ENCODE measurements around the gene PIGK.
"Not testable (repeated sequence)": the region's sequence is repeated elsewhere in the genome, so short reads cannot be mapped to it uniquely, and the experiment has no call there.

The PIGK gene

DNA sequence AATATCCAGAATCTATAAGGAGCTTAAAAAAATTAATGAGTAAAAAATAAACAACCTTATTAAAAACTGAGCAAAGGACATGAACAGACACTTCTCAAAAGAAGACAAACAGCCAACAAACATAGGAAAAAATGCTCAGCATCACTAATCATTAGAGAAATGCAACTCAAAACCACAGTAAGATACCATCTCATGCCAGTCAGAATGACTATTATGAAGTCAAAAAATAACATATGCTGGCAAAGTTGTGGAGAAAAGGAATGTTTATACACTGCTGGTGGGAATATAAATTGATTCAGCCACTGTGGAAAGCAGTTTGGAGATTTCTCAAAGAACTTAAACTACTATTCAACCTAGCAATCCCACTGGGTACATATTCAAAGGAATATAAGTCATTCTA, 25.3 kb downstream of the PIGK start:
- DNase-seq (ENCODE audit: low read depth), result no peak

DNA sequence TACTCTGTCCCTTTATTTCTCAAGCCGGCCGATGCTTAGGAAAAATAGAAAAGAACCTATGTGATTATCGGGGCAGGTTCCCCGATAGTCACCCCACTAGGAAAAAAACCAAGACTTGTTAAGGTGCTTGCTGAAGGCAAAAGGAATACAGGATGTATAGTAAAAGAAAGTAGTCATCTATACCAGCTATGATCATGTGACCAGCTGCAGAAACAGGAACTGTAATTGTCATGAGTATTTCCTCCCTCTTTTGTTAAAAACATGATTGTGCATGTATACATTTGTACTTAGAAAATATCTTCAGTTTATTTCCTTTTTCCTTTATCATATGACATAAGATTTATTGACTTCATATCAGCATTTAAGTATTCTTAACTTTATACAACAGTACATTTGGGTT, 30.5 kb downstream of the PIGK start:
- DNase-seq (ENCODE audit: low read depth), result no peak

DNA sequence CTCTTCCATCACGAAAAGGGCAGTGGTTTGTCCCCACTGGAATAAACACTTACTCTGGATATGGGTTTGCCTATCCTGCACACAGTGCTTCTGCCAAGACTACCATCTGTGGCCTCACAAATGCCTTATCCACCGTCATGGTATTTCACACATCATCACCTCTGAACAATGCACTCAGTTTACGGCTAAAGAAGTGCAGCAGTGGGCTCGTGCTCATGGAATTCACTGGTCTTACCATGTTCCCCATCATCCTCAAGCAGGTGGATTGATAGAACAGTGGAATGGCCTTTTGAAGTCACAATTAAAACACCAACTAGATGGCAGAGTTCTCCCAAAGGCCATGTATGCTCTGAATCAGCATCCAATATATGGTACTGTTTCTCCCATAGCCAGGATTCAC, 32.3 kb downstream of the PIGK start:
- DNase-seq (ENCODE audit: low read depth), result not testable (repeated sequence)

DNA sequence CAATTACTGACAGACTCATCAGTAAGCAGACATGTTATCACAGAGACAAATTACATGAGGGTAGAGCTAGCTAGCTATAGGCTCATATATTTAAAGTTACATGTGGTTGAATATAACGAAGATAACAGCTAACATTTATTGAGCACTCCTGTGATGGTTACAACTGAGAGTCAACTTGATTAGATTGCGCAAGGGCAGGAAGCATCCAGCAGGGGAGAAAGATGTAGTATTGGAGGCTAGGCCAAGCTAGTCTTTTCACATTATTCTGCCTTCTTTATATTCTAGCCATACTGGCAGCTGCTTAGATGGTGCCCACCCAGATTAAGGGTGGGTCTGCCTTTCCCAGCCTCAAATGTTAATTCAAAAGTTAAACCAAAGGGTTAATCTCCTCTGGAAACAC, 37.1 kb downstream of the PIGK start:
- no peak for DNase-seq (ENCODE audit: low read depth)

DNA sequence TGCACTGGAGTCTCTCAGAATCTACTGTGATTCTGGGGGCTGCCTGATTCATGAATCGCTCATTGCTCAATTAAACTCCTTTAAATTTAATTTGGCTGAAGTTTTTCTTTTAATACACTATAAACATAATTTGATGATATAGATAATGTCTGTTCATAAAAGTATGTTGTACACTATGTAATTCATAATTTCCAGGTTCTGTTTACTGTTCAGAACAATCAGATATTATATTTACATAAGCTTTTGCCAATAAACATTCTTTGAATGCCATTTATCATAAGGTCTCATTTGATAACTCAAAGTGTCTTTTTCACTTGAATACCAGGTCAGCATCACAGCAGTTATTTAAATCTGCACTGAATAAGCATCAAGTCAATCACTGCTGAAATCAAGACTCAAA, 39.6 kb downstream of the PIGK start:
- no peak for DNase-seq (ENCODE audit: low read depth)

DNA sequence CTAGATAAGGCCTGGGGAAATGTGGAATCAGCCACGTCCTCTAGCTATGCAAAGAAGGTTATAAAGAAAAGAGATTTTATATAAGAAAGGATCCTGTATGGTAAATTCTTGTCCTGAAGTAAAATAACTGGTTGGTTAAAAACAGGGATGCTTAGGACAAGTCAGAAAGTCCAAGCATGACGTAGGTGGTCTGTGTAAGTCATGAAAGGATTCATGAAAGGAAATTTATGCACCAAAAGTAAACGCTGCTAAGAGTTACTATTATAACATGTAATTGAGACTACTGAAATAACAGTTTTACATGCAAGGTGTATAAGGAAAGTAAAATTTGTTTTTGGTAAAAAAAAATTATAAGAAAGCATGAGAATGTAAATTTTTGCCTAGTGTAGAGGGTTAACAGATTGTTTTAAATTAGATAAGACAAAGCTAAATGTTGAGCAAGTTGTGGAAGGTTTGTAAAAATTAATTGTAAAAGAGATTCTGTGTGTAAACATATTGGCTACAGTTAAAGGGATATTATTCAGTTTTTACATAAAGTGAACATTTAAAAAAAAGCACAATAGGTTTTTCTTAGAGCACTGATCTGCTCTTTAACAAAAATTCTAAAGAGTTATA, 43.9 kb downstream of the PIGK start:
- no peak for DNase-seq (ENCODE audit: low read depth)

DNA sequence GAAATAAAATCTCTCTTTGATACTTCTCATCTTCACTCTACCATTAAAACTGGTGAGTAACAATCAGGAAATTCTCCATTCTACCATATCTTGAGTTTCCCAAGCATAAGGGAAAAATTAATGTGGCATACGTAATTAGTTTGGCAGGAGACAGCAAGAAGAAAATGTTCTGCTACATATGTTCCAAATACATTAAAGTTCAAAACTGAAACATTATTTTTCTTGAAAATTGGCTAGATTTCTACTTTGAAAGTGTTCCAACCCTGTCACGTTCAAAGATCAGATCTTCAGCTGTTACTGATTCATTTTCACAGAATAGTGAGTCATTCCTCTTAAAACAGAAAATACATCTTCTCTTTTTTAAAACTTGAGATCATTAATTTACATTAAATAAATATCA, 48.5 kb downstream of the PIGK start:
- DNase-seq (ENCODE audit: low read depth), result no peak

DNA sequence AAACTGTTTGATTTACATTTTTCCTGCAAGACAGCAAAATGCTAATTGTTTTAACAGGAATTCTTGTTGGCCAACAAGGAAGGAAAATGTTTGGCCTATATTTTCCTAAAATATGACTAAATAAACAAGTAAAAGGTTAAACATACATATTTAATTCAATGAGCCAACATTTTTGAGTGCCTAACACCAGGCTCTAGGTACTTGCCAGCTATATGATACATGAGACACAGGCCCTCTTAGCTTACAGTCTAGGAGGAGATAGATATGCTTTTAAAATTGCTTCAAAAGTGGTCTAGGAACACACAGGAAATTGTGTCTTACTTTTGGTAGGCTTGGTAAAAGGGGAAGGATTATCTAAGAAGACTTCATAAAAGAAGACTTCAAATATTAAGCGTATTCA, 50.9 kb downstream of the PIGK start:
- DNase-seq (ENCODE audit: low read depth), result no peak

DNA sequence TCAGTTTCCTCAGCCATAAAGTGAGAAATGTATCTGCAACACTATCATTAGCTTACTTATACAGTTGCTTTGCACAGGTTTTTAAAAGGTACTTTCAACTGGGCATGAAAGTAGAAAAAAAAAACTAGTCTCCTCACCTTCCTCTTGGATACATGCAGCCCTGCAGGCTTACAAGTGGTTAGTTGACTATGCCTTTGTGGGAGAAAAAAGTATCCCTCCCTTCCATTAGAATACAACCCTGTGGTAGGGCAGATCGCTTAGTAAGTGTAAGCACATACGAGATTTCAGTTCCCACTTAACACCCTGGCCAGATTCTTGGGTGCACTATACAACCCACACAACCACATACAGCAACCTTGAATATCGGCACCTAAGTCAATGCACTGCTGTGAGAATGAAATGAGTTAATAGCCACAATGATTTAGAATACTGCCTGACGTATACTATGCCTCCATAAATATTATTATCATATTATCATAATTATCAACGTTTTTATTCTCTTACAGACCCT, 54.7 kb downstream of the PIGK start:
- no peak for DNase-seq (ENCODE audit: low read depth)

DNA sequence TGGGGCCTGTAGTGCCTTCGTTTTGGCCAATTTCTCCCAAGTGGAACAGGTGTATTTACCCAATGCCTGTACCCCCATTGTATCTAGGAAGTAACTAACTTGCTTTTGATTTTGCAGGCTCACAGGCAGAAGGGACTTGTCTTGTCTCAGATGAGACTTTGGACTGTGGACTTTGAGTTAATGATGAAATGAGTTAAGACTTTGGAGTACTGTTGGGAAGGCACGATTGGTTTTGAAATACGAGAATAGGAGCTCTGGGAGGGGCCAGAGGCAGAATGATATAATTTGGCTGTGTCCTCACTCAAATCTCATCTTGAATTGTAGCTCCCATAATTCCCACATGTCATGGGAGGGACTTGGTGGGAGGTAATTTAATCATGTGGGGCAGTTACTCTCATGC, 59.5 kb downstream of the PIGK start:
- DNase-seq (ENCODE audit: low read depth), result not testable (repeated sequence)

DNA sequence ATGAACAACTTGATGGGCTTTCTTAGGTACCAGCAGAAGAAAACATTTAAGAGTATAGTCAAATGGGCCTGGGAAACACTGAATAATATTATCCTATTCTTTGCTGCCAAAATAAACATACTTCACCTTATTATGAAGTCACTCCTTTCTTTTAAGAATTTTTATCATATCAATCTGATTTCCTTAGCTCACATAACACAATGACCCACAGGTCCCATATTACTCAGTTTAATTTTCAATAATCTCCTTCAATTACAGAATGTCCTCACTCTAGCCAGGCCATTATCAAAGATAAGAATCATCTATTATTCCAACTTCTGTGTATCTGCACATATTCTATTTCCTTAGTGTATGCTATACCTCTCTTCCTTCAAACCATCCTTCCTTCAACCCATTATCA, 63.0 kb downstream of the PIGK start:
- DNase-seq (ENCODE audit: low read depth), result no peak

DNA sequence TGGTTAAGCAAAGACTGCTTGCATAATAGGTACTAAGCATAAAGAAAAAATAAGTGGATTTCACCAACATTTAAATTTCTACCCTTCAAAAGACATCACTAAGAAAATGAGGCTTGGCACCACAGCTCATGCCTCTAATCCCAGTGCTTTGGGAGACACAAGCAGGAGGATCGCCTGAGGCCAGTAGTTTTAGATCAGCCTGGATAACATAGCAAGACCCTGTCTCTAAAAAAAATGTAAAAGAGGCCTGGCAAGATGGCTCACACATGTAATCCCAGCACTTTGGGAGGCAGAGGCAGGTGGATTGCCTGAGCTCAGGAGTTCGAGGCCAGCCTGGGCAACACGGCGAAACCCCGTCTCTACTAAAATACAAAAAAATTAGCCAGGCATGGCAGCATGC, 73.0 kb downstream of the PIGK start:
- no peak for DNase-seq (ENCODE audit: low read depth)

DNA sequence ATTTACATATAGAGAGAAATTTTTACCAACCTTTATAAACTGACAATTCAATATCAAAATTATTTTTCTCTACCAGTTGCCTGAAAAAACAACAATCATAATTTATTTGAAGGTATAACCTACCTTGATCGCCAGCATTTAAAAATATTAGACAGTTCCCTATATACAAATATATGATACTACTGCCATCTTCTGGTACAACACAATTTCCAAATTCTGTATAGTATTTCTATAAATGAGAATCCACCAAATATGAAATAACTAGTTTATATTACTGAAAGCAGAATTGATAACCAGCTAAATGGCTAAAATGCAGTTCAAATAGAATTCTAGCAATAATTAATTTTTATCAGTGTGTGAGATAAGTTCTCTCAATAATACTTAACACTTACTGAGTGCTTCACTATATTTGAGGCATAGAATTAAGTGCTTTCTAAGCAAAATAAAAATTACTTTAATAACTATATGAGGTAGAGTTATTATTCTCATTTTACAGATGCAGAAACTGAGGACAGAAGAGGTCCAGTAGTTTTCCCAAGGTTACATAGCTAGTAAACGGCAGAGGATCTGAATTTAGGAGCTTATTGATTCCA, 75.6 kb downstream of the PIGK start:
- DNase-seq (ENCODE audit: low read depth), result no peak

DNA sequence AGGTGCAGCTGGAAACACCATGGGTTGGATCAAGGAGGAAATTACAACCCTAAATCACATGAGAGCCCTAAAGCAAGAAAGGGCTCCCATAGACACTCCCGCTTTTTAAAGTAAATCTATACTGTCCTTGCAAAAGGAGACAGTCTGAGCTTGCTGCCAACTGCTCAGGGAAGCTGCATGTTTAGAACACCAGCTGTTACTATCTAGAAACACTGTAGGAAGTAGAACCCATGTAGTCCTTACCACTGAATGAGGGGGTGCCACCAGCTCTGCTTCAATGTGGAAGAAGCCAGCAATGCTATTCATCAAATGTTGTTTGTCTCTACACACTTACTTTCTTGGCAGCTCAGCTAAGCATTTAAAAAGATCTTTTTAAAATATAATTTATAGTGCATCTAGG, 79.8 kb downstream of the PIGK start:
- DNase-seq (ENCODE audit: low read depth), result no peak

DNA sequence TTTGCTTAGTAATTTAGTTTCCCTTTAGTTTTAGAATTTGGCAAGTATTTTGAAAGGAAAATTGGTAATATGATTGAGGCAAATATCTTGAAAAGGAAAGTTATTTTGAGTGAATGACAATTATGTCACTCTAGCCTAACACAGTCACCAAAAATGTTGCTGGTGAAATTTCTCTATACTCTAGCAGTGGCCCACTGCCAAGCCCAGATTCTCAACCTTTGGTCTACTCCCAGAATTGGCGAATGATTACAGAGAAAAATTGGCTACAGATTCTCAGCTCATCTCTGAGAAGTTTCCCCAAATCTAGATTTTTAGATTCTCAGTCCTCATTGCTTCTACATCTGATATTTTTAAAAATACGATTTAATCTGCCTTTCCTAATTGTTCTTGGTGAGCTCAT, 84.9 kb downstream of the PIGK start:
- DNase-seq (ENCODE audit: low read depth), result no peak

DNA sequence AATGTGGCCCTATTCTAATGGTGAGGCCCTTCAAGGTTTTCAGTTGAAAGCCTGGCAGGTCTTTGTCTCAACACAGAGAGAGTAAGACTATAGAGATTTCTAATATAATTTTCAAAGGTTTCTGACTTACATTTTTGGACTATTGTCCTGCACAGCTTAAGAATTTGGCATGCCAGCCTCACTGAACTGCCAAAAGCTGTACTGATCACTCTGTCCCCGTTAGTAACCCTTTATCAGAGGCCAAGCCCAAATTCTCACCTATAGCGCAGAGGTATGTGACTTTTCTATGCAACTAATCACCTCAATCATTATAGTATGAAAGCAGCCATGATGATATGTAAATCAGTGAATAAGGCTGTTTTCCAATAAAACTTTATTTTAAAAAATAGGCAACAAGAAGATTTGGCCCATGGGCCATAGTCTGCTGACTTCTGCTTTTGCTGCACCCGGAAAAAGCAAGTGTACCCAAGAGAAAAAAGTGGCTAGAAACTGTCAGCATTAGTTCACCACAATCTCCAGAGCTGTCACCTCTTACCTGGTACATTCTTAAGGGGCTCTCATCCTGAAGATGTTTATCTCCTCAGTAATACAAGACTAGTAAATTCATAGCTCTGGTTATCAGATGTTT, 85.4 kb downstream of the PIGK start:
- DNase-seq (ENCODE audit: low read depth), result no peak

DNA sequence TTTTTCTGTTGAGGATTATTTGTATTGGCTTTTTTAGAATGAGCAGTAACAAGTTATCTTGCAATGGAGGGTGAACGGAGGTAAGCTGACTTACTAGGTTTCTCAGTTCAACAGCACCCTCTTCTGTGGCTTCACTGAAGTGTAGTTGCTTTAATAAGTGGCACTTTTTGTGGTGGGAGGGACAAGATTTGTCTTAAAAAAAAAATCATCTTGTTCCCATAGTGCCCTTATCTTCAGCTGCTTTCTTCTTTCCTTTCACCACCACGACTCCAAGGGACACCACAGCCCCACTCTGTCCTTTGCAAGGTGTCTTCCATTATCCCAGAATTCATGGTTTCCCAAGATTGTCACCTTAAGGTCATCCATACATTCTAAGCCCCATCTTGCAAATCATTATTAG, 92.9 kb downstream of the PIGK start:
- no peak for DNase-seq (ENCODE audit: low read depth)

DNA sequence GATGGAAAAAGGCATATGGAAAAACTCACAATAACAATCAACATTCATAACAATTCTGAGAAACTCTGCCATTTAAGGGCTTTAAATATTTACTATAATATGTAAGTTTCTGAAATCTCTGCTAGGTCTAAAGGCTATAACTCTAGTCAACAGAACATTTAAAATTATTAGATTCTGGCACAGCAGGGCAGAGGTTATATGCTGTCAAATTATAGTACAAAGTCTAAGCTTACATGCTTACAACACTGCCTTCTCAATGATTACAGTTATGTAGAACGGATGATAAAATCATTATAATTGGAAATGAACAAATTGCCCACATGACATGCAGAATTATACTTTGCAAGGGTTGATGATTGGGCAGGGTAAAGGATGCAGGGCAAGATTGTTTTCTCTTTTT, 97.7 kb downstream of the PIGK start:
- DNase-seq (ENCODE audit: low read depth), result no peak

DNA sequence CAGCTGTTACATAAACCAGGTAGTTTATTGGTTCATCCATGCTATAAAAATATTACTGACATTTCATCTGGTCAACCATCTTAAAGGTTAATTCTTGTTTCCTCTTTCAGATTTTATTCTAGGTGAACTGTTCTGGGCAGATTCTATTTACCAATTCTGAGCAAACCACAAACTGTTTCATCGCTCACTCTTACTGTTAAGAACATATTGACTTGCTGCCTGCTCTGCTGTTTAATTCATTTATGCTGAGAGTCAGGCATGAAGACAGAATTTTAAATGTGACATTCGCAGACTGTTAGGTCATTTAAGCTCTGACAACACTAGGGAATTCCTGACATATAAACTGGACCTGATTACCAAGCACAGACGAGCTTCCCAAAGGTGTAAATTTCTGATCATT, 98.3 kb downstream of the PIGK start:
- no peak for DNase-seq (ENCODE audit: low read depth)

DNA sequence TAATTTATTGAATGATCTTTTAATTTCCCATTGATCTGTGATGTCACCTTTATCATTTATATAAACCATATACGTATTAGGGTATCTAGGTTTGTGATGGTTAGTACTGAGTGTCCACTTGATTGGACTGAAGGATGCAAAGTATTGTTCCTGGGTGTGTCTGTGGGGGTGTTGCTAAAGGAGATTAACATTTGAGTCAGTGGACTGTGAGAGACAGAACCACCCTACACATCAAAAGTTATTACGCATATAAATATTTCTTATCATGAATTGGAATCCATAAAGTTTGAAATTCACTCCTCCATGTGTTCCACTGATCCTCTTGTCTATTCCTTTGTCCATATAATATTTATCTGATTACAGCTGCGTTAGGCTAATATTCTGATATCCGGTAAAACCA, 100.5 kb downstream of the PIGK start:
- no peak for DNase-seq (ENCODE audit: low read depth)

DNA sequence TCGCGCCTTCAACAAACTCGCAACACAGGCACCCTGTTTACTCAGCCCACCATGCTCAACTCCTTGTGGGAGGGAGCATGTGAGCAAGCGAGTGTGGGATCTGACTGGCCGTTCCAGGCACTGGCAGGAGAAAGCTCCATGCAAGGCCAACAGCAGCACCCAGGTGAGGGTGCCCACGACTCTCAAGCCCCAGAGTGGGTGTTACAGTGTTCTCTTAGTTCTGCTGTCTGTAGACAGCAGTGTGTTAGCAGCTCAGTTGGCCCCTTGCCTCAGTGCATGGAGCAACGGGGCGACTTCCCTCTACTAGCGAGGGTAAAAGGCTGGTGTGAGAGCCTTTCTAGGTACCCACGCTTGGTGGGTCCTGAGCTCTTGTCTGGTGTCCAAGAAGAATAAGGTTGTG, 114.6 kb downstream of the PIGK start:
- DNase-seq (ENCODE audit: low read depth), result no peak

DNA sequence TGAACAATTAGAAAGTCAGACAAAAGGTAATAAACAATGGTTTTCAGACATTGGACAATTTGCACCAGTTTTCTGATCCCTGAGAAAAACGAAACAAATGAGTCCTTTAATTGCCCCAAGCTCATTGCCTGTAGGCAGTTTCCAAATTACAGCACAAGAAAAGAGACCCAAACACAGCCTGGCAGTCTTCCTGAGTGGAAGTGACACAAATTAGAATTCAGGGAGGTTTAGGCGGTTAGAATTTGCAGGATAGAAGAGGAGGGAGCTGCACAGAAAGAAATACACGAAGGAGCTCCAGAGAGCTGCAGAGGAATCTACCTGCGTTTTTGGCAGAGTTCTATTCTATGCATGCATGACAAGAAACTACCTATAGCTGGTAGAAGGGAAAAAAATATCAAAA, 115.7 kb downstream of the PIGK start:
- DNase-seq (ENCODE audit: low read depth), result no peak

DNA sequence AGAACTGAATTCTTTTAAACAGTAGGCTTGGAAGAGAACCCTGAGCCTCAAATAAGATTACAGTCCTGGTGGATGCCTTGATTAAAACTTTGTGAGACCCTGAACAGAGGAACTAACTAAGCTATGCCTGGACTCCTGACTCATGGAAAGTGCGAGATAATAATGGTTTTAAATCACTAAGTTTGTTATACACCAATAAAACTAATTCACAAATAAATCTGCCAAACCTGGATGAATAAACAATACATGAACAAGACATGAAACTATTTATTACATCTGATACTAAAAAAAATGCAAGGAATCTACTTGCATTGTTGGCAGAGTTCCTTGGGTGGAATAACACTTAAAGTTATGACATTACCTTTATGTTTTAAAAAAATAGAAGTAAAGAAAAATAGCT, 118.4 kb downstream of the PIGK start:
- DNase-seq (ENCODE audit: low read depth), result no peak
